Loucy (cell line): Measurements from ENCODE around the gene ENTPD6.

Source experiments
- CTCF ChIP-seq: fragments of 200-600 bp; sonication (generic); conservative IDR thresholded peaks from 2 replicates; pipeline ENCODE4 v1.5.1; 2014; ENCODE audit warnings: mild to moderate bottlenecking, antibody characterized with exemption, low read length
- EZH2phosphoT487 ChIP-seq: fragments of 200-600 bp; IDR thresholded peaks from 2 replicates; pipeline ENCODE4 v1.6.1; 2018; ENCODE audit warnings: antibody characterized with exemption, mild to moderate bottlenecking, moderate library complexity, borderline replicate concordance

GRCh38 chr20:25158043-25158442 is 37.5 kb upstream of the ENTPD6 start:
- TF ChIP-seq CTCF = no peak
- no peak for TF ChIP-seq EZH2phosphoT487
